Stomach (tissue), 4 donors: ENCODE measurements around the gene RAE1.

ENCODE experiments used
- POLR2AphosphoS5 ChIP-seq, 3 donors: sonication (generic); formaldehyde crosslinking; IDR thresholded peaks; one replicate each; pipeline ENCODE4 v1.6.1; 2016; ENCODE audit warnings: antibody characterized with exemption in 3 of 3
- TF ChIP-seq, protein P1 (sequence below), 7 experiments: fragments of 450-650 bp in 4 of 7; fragments of 200-600 bp in 3 of 7; sonication (generic) in 3 of 7; IDR thresholded peaks; one replicate each; pipeline ENCODE4 v1.5.1; 2016 to 2019; ENCODE audit warnings: antibody characterized with exemption in 7 of 7, control low read depth in 2 of 7, mild to moderate bottlenecking in 1 of 7

DNA sequence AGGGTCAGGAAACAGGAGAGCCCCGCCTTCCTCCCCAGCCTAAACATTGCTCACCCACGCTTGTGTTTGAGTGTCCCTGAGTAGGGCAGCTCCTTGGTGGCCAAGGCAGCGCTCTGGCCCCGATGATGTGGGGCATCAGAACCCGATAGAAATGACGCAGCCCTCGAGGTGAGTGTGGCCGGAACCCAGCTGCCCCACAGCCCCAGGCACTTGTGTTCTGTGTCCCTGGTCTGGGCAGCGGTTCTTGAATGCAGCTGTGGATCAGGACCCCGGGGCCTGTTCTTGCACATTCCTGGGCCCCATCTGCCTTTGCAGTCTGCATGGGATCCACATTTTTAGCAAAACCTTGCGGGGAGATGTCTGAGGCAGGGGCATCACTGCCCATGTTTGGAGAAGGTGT lies 53.0 kb downstream of the RAE1 start:
- TF ChIP-seq POLR2AphosphoS5 (IDR thresholded peaks at IDR 0.05): no peak
- TF ChIP-seq, protein P1, sequence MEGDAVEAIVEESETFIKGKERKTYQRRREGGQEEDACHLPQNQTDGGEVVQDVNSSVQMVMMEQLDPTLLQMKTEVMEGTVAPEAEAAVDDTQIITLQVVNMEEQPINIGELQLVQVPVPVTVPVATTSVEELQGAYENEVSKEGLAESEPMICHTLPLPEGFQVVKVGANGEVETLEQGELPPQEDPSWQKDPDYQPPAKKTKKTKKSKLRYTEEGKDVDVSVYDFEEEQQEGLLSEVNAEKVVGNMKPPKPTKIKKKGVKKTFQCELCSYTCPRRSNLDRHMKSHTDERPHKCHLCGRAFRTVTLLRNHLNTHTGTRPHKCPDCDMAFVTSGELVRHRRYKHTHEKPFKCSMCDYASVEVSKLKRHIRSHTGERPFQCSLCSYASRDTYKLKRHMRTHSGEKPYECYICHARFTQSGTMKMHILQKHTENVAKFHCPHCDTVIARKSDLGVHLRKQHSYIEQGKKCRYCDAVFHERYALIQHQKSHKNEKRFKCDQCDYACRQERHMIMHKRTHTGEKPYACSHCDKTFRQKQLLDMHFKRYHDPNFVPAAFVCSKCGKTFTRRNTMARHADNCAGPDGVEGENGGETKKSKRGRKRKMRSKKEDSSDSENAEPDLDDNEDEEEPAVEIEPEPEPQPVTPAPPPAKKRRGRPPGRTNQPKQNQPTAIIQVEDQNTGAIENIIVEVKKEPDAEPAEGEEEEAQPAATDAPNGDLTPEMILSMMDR (IDR thresholded peaks at IDR 0.05): no peak
